NOMO-1 (cell line): ENCODE measurements around the gene IL17RB.

Experiments
- DNase-seq, 2 experiments: peaks; one replicate each; lab custom pipeline; 2025; ENCODE audit not compliant: unreplicated experiment in 2 of 2; lab: John Stamatoyannopoulos, UW

The IL17RB gene

DNA sequence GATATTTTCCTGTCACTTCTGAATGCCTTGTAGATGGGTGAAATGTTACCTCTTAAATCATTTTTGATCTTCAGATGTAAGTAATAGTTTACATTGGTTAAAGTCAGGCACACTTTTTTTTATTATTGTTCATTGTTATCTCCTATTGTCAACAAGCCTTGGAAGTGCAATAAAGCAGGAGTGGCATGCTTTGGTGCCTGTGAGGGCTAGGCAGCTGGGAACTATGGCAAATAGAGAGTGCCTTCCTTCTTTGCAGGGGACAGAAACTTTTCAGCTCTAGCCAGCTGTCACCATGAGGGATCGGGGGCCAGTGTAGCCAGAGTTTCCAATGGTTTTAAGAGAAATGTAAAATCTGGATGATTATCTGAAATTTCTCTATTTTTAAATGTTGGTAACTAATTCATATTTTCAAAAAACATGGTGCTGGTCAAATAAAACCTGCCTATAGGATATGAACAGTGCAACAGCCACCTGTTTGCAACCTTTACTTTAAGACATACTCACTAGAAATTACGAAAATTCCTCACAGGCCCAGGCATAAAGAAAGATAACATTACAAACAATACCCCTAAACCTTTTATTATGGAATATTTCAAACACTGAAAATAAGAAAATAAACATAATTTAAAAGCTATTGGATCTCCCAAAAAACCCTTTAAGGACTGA, 54.4 kb downstream of the IL17RB start:
- no peak for DNase-seq

GRCh38 chr3:53902067-53902466, 55.7 kb downstream of the IL17RB start:
- no peak for DNase-seq

DNA sequence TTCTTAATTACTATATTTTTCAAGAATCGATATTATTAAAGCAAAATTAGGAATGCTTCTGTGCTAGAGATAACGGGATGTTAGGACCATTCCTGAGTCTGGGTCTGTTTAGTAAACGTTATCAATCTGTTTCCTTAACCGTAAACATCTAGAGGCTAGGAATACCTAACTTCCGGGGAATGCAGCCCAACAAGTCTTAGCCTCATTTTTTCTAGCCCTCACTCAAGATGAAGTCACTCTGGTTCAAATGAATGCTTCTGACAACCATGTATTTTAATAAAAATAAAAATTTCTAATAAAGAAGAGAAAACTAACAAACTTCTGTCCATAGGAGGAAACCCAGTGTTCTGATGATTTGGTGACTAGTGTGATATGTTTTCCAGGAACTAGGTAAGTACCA, 56.3 kb downstream of the IL17RB start:
- no peak for DNase-seq

DNA sequence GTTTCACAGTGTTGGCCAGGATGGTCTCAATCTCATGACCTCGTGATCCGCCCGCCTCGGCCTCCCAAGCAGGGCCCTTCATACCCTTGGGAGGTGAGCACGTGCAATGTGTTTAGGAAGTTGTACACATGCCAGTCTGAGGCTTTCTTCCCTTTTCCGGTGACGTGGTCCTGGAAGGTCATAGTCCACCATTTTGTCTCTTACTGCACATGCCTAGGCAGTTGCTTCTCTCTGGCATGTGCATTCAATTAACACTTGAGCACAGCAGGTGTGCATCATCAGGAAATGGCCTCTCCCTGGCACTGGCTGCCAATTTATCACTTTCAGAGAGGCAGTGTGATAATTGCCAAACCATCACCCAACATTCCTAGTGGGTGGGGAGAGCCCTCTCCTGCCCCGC, 67.0 kb downstream of the IL17RB start:
- no peak for DNase-seq
